Immature natural killer cell (primary cell): Measurements from ENCODE around the gene ZNF462. TPM values are rescaled to one million over a fixed set of nuclear protein-coding genes. Genes with fewer than 3 reads are reported as not detected.

ENCODE experiments used
- DNase-seq, 3 donors: peaks; one replicate each; pipeline ENCODE4 v3.0.0; 2022; ENCODE audit warnings: mixed read lengths in 1 of 3
- H3K27ac Mint-ChIP-seq, 6 donors: one replicate each; pipeline ENCODE4 v1.8.0; 2020; ENCODE audit warnings: mixed read lengths in 6 of 6, mild to moderate bottlenecking in 5 of 6, inconsistent platforms in 4 of 6, moderate library complexity in 3 of 6
- H3K27me3 Mint-ChIP-seq, 3 donors: one replicate each; pipeline ENCODE4 v1.8.0; 2020 to 2021; ENCODE audit warnings: low read depth in 3 of 3, mild to moderate bottlenecking in 3 of 3, mixed read lengths in 3 of 3, moderate library complexity in 3 of 3, inconsistent platforms in 1 of 3
- H3K36me3 Mint-ChIP-seq, 3 donors: one replicate each; pipeline ENCODE4 v1.8.0; 2020; ENCODE audit warnings: mixed read lengths in 3 of 3, inconsistent platforms in 2 of 3, mild to moderate bottlenecking in 2 of 3
- H3K4me1 Mint-ChIP-seq, 2 donors: one replicate each; pipeline ENCODE4 v1.8.0; 2020; ENCODE audit warnings: inconsistent platforms in 2 of 2, mild to moderate bottlenecking in 2 of 2, mixed read lengths in 2 of 2, moderate library complexity in 1 of 2
- H3K4me3 Mint-ChIP-seq, 5 donors: one replicate each; pipeline ENCODE4 v1.8.0; 2020; ENCODE audit warnings: mild to moderate bottlenecking in 5 of 5, mixed read lengths in 5 of 5, inconsistent platforms in 3 of 5, moderate library complexity in 3 of 5
- H3K9me3 Mint-ChIP-seq, 6 donors: one replicate each; pipeline ENCODE4 v1.8.0; 2020; ENCODE audit warnings: mild to moderate bottlenecking in 6 of 6, mixed read lengths in 6 of 6, inconsistent platforms in 4 of 6, moderate library complexity in 3 of 6
- polyA plus RNA-seq, 3 donors: library from polyadenylated mRNA; unstranded; fragments of 300-500 nt; fragmentation: Illumina TruSeq; gene quantifications; one replicate each; pipeline ENCODE4 v1.2.3, GENCODE V29; 2021

ZNF462 gene
- polyA plus RNA-seq, 3 donors from 2014 or later = 0.94 TPM; not detected in 2

DNA sequence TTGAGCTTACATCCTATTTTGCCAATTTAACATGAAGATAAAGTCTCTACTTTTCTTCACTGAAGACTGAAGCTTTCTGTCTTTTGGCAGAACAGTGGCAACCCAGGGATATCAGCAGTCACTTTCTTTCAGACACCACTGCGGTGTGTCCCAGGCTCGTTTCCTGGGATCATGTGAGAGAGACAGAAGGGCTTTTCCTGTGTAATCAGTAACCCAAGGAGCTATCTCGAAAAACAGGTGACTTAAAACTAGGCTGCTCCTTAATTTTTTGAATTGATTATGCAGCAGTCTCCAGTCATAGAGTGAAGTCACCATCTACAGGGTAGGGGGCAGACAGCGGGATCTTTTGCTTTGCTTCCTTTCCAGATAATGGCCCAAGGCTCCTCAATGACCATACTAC lies 68.5 kb downstream of the ZNF462 start:
- DNase-seq = no peak
- no peaks in the 10 kb centered on the region for H3K4me1 Mint-ChIP-seq
- no peaks in the 10 kb centered on the region for H3K36me3 Mint-ChIP-seq
- H3K27me3 Mint-ChIP-seq = peaks cover 0 to 6% (median 0%) of the 10 kb centered on the region in 3 donors
- no peak overlapping the region for H3K4me3 Mint-ChIP-seq
- no peak overlapping the region for H3K27ac Mint-ChIP-seq
- peaks cover 0 to 7% (median 0%) of the 10 kb centered on the region in 6 donors for H3K9me3 Mint-ChIP-seq

DNA sequence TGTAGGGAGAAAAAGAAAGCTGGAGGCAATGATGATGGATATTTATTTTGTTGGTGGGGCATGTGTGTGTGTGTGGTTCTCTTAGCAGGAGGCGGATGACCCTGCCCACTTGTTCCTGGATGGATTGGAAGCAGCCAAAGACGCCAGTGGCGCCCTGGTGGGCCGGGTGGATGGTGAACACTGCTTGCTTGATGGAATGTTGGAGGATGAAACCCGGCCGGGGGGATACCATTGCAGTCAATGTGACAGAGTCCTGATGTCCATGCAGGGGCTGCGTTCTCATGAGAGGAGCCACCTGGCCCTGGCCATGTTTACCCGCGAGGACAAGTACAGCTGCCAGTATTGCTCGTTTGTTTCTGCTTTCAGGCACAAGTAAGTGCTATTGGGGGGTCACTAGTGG lies 69.2 kb downstream of the ZNF462 start:
- Mint-ChIP-seq H3K4me3 (no peak overlapping the region), H3K27ac (no peak overlapping the region), H3K4me1 (no peaks in the 10 kb centered on the region), H3K27me3 (peaks cover 0 to 6% (median 0%) of the 10 kb centered on the region in 3 donors), H3K36me3 (no peaks in the 10 kb centered on the region), H3K9me3 (peaks cover 0 to 6% (median 0%) of the 10 kb centered on the region in 6 donors)
- no peak for DNase-seq

DNA sequence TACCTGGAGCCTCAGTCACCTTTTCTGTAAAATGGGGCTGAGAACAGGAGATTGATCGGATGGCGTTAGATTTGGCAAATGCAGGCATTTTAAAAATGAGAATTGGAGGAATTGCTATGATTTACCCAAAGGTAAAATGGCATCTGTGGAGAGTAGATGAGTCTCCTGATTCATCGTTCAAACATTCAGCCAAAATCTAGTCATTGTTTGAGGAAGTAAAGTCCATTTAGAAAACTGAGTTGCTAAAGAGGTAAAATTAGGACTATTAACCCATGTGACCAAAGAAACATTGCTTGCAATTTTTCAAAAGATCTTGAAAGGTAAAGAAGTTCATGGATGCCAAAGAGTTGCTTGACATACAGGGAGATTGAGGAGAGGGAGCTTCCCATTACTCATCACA lies 69.7 kb downstream of the ZNF462 start:
- no peak for DNase-seq
- Mint-ChIP-seq H3K9me3 (peaks cover 0 to 3% (median 0%) of the 10 kb centered on the region in 6 donors), H3K4me1 (no peaks in the 10 kb centered on the region), H3K27ac (no peak overlapping the region), H3K27me3 (peaks cover 0 to 5% (median 0%) of the 10 kb centered on the region in 3 donors), H3K4me3 (no peak overlapping the region), H3K36me3 (no peaks in the 10 kb centered on the region)

DNA sequence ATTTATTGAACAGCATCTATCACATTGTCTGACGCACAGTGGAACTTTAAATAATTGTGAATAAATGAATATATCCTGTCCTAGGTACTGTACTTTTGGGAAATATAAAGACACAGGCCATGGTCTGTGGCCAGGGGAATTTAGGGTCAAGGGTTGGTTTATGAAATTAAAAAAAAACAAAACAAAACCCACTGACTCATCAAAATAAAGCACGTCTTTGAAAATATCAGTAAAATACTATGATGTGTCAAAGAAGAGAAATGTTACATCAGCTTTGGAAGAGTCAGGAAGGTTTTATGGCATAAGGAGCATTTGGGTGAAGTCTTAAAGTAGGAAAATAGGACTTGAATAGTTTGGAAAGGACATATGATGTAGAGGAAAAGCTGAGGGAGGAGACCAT lies 70.5 kb downstream of the ZNF462 start:
- Mint-ChIP-seq H3K9me3 (no peaks in the 10 kb centered on the region), H3K4me3 (no peak overlapping the region), H3K27ac (no peak overlapping the region), H3K27me3 (peaks cover 0 to 4% (median 0%) of the 10 kb centered on the region in 3 donors), H3K4me1 (no peaks in the 10 kb centered on the region), H3K36me3 (no peaks in the 10 kb centered on the region)
- DNase-seq = no peak

DNA sequence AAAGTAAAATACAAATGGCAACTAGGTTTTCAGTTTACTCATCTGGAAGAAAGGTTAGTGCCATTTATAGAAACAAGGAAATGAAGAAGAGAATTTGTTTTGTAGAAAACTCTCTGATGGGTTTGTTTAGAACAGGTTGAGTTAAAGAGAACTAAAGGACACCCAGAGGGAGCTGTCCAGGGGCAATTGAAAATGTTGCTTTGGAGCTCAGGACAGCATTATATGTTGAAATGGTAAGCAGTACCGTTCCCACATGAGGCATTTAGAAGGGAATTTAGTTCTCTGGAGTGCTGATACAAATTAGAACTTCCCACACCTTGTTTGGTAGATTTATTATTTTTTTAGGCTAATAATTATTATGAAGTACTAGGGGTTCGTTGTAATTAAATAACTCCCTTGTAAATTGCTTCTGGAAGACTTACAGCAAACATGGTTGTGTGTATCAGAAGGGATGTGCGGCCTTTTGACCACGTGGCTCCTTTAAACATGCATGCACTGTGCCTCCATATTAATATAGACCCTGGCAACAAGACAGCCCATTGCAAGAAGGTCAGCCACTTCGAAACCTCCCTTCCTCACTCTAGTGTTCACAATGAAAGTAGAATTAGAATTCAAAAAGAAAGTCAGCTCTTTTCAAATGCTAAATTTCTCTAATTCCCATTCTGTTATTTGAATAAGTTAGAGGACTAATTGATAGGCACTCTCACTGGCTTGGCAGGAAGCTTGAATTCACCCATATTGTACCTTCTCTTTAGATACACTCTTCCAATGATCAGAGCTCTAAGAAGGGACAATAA lies 71.7 kb downstream of the ZNF462 start:
- Mint-ChIP-seq H3K27ac (no peak overlapping the region), H3K9me3 (peaks cover 0 to 3% (median 0%) of the 10 kb centered on the region in 6 donors), H3K36me3 (no peaks in the 10 kb centered on the region), H3K4me1 (no peaks in the 10 kb centered on the region), H3K27me3 (peaks cover 0 to 6% (median 1%) of the 10 kb centered on the region in 3 donors), H3K4me3 (no peak overlapping the region)
- no peak for DNase-seq

DNA sequence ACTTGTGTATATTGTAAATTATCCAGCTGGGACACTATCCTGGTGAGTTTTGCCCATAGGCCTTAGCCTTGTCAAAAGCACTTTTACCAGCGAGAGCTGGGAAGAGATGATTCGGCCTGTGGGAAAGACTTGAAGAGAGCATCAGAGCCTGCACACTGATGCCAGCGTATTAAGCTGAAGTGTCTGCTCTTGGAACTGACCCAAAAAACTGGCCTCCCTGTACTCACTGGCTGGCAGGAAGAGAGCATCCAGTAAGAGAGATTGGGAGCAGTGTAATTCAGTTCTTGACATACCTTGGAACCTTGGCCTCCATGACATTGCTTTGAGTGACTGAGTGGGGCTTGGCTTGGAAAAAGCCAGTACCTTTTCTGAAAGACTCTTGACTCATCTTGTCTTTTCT lies 73.7 kb downstream of the ZNF462 start:
- no peak for DNase-seq
- Mint-ChIP-seq H3K27ac (no peak overlapping the region), H3K27me3 (peaks cover 0 to 6% (median under 1%) of the 10 kb centered on the region in 3 donors), H3K36me3 (no peaks in the 10 kb centered on the region), H3K9me3 (peaks cover 0 to 3% (median 0%) of the 10 kb centered on the region in 6 donors), H3K4me1 (no peaks in the 10 kb centered on the region), H3K4me3 (no peak overlapping the region)

DNA sequence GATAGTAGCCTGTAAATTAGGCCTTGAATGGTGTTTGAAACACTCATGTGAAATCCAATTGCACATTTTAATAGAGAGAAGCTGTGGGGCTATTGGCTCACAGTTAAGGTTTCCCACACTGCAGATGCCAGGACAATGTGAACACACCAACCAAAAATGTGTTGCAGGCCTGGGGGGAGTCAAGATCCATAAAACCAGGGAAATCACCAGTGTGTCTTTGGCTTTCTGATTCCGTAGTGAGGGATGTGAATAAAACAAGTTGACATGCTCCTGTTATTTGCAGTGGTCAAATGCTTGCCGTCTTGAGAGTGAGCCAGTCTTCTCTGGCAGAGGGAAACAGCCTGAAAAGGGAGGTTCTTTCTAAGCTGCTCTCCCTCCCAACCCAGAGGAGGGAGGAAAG lies 79.0 kb downstream of the ZNF462 start:
- Mint-ChIP-seq H3K27me3 (peaks cover 0 to 6% (median 0%) of the 10 kb centered on the region in 3 donors), H3K36me3 (no peaks in the 10 kb centered on the region), H3K4me3 (no peak overlapping the region), H3K27ac (no peak overlapping the region), H3K9me3 (peaks cover 0 to 3% (median 0%) of the 10 kb centered on the region in 6 donors), H3K4me1 (no peaks in the 10 kb centered on the region)
- no peak for DNase-seq

DNA sequence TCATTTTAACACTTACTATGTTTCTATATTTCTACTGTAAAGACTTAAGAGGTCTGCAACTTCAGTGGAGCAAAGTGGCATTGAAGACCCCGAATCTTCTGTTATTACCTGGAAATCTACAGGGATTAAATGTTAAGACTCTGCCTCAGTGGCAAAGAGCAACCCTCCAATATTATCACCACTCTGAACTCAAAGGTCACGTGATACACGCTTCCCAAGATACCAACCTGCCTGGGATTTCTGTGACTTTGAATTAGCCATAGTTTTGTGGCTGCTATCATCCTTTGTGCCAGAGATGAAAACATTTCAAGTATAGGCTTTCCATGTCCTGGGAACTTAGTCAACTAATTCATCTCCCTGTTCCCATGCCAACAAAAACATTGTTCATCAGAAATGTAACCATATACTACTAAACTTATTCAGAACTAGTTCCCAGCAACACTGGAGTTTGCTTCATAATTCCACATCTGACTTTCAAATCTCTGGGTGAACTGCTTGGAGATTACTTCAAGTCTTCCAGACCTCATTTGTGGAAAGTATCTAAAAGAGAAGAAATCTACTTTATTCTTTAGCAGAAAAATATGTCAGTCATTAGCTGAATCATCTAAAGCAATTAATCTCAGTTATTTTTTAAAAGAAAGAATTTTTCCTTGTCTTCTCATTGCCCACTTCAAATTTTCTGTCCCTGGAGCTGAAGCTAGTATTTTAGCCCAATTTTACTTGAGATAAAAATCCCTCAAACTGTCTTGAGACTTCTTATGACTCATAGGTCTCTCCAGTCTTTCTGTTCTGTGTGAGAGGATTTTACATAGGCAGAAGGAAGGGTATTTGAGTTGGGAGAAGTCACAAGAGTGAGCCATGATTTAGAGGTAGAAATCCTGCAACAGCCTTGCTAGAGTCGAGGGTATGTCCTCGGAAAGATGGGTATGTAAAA lies 83.0 kb downstream of the ZNF462 start:
- H3K4me1 Mint-ChIP-seq = no peaks in the 10 kb centered on the region

DNA sequence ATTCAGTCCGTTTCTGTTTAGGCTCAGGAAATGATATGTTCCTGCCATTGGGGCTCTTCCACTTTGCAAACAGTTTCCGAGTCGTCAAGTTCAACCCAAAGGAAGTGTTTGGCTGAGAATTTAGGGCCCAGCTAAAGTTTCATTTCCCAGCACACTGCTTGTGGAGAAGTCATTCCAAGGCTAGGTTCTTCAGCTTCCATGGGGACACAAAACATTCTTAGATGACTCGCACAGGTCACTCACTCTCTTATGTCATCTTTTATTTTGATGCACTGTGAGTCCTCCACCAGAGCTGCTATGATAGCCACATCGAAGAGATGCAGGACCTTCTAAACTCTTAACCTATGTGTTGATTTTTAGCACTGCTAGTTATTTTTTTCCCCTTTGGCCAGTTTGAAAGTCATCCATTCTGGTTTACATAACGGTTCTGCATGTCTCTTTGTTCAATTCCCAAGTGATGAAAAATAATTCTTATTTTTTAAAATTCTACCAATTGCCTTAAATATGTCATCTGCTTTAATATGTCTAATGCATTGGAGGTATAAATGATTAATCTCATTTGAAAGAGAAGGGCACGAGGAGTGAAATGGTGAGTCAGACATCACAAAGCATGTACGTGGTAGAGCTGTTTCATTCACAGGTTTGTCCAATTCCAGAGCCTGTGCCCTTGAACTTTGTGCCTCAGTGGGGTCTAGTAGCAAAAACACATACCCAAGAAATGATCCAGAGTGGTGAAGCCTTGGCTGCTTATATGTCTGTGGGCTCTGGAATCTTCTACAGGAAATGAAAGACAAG lies 84.3 kb downstream of the ZNF462 start:
- H3K27me3 Mint-ChIP-seq = peaks cover 0 to 1% (median 0%) of the 10 kb centered on the region in 3 donors
- H3K36me3 Mint-ChIP-seq = no peaks in the 10 kb centered on the region
- H3K4me1 Mint-ChIP-seq = no peaks in the 10 kb centered on the region

More for the DNA sequence above, 83.0 kb downstream of the ZNF462 start:
- H3K36me3 Mint-ChIP-seq = no peaks in the 10 kb centered on the region
- H3K9me3 Mint-ChIP-seq = peaks cover 0 to 6% (median 0%) of the 10 kb centered on the region in 6 donors
- peaks cover 0 to 1% (median 0%) of the 10 kb centered on the region in 3 donors for H3K27me3 Mint-ChIP-seq
- H3K4me3 Mint-ChIP-seq = no peak overlapping the region
- DNase-seq = no peak
- H3K27ac Mint-ChIP-seq = no peak overlapping the region

DNA sequence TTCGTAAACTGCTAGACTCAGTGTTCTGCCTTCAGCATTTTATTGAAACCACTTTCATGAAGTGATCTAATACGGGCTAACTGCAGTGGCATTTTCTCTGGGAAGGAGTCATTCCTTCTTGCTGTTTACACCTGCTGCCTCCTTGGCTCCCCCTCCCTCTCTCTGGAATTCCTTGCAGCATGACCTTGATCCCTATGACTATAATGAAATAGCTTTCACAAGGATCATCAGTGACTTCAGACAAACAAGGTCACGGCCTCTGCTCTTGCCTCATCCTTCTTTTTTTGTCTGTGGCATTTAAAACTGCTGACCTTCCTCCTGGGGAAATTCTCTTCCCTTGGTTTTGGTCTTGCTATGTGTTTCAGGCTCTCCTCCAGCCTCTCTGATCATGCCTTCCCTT lies 90.2 kb downstream of the ZNF462 start:
- H3K4me3 Mint-ChIP-seq = no peak overlapping the region
- peaks cover 0 to 6% of the 10 kb centered on the region in 2 donors for H3K4me1 Mint-ChIP-seq
- peaks cover 0 to 5% (median 1%) of the 10 kb centered on the region in 3 donors for H3K27me3 Mint-ChIP-seq
- DNase-seq = no peak
- H3K9me3 Mint-ChIP-seq = peaks cover 0 to 2% (median 0%) of the 10 kb centered on the region in 6 donors
- H3K27ac Mint-ChIP-seq = no peak overlapping the region
- no peaks in the 10 kb centered on the region for H3K36me3 Mint-ChIP-seq

More for the DNA sequence above, 84.3 kb downstream of the ZNF462 start:
- Mint-ChIP-seq H3K27ac (no peak overlapping the region), H3K9me3 (peaks cover 0 to 6% (median 0%) of the 10 kb centered on the region in 6 donors), H3K4me3 (no peak overlapping the region)
- DNase-seq = no peak

DNA sequence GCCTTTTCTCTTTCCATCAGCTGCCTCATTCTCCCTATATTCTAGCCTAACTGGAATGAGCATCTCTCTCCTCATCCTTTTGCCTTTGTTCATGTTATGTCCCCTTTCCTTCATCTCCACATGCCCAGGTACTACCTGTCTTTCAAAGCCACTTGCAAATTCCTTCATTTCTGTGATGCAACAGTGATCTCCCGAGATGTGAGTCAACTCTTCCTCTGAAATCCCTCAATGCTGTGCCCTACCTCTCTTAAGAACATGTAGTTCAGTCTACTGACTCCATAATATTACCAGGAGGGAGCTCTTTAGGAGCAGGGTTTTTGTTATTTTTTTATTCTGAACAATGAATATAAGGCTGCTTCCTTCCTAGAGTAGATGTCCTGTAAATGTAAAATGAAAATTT lies 91.6 kb downstream of the ZNF462 start:
- peaks cover 0 to 6% of the 10 kb centered on the region in 2 donors for H3K4me1 Mint-ChIP-seq
- DNase-seq = no peak
- peaks cover 0 to 2% (median 0%) of the 10 kb centered on the region in 6 donors for H3K9me3 Mint-ChIP-seq
- H3K4me3 Mint-ChIP-seq = no peak overlapping the region
- H3K27me3 Mint-ChIP-seq = peaks cover 0 to 5% (median 1%) of the 10 kb centered on the region in 3 donors
- H3K27ac Mint-ChIP-seq = no peak overlapping the region
- no peaks in the 10 kb centered on the region for H3K36me3 Mint-ChIP-seq

DNA sequence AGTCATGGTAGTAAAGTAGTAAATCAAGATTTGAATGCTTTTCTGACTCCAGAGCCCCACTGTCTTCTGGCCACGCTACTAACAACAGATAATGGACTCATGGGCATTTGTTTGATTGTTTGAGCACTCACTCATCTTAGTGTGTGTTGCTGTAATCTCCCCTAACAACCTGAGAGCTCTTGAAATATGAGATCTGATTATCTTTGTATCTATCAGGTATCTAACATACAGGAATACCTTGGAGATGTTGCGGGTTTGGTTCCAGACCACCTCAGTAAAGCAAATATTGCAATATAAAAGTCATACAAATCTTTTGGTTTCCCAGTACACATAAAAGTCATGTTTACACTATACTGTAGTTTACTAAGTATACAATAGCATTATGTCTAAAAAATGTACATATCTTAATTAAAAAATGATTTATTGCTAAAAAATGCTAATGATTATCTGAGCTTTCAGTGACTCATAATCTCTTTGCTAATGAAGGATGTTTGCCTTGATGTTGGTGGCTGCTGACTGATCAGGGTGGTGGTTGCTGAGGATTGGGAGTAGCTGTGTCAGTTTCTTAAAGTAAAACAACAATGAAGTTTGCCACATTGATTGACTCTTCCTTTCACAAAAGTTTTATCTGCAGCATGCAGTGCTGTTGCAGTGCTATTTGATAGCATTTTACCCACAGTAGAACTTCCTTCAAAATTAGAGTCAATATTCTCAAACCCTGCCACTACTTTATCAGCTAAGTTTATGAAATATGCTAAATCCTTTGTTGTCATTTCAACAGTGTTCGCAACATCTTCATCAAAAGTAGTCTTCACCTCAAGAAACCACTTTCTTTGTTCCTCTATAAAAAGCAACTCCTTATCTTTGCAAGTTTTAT lies 92.2 kb downstream of the ZNF462 start:
- no peak overlapping the region for H3K27ac Mint-ChIP-seq
- peaks cover 0 to 2% (median 0%) of the 10 kb centered on the region in 6 donors for H3K9me3 Mint-ChIP-seq
- DNase-seq = no peak
- H3K4me3 Mint-ChIP-seq = no peak overlapping the region
- peaks cover 0 to 9% of the 10 kb centered on the region in 2 donors for H3K4me1 Mint-ChIP-seq
- no peaks in the 10 kb centered on the region for H3K36me3 Mint-ChIP-seq
- H3K27me3 Mint-ChIP-seq = peaks cover 0 to 5% (median 0%) of the 10 kb centered on the region in 3 donors
